GM18867 (cell line): ENCODE results near the gene SDHA.
"Not testable (repeated sequence)": the region's sequence is repeated elsewhere in the genome, so short reads cannot be mapped to it uniquely, and the experiment has no call there.

ENCODE experiments used
- ATAC-seq: cut with Tn5 transposase; IDR thresholded peaks from one replicate; pipeline ENCODE4 v1.9.1; 2021; ENCODE audit warnings: mild to moderate bottlenecking, moderate library complexity; ENCODE audit not compliant: unreplicated experiment

The SDHA gene

GRCh38 chr5:296954-297353 lies 78.8 kb downstream of the SDHA start:
- not testable (repeated sequence) for ATAC-seq

- not testable (repeated sequence) for ATAC-seq
Measured at GRCh38 chr5:297448-297847, 79.3 kb downstream of the SDHA start.

- not testable (repeated sequence) for ATAC-seq
Measured at GRCh38 chr5:297991-298736, 80.0 kb downstream of the SDHA start.

- no peak for ATAC-seq
Measured at GRCh38 chr5:298737-299125, 80.6 kb downstream of the SDHA start.

- not testable (repeated sequence) for ATAC-seq
Measured at GRCh38 chr5:299921-300320, 81.8 kb downstream of the SDHA start.

- ATAC-seq, result not testable (repeated sequence)
Measured at GRCh38 chr5:300691-301435, 82.7 kb downstream of the SDHA start.

- not testable (repeated sequence) for ATAC-seq
Measured at GRCh38 chr5:302416-302815, 84.3 kb downstream of the SDHA start.

GRCh38 chr5:302966-303365 lies 84.8 kb downstream of the SDHA start:
- no peak for ATAC-seq

GRCh38 chr5:303741-304140 lies 85.6 kb downstream of the SDHA start:
- ATAC-seq, result not testable (repeated sequence)

- ATAC-seq, result no peak
Measured at GRCh38 chr5:305050-305449, 86.9 kb downstream of the SDHA start.

- no peak for ATAC-seq
Measured at GRCh38 chr5:305459-305858, 87.3 kb downstream of the SDHA start.

GRCh38 chr5:306011-306805 lies 88.1 kb downstream of the SDHA start:
- no peak for ATAC-seq
